Activated naive CD4-positive, alpha-beta T cell treated with anti-CD3 and anti-CD28 coated beads for 36 hours (primary cell): ENCODE data around the gene SERPINA9. TPM values are rescaled to one million over a fixed set of nuclear protein-coding genes. Genes with fewer than 3 reads are reported as not detected.

Experiments used
- CTCF ChIA-PET: fragments of 350-600 bp; sonication (Branson Sonifier 250); formaldehyde crosslinking; loops from one replicate; lab custom pipeline; 2021; ENCODE audit warnings: antibody characterized with exemption; lab: Charles Lee
- DNase-seq: peaks from one replicate; pipeline ENCODE4 v3.0.0-alpha.2; 2020
- H3K27ac Mint-ChIP-seq: one replicate; pipeline ENCODE4 v1.8.0; 2021; ENCODE audit warnings: mild to moderate bottlenecking, mixed read lengths
- H3K27me3 Mint-ChIP-seq: one replicate; pipeline ENCODE4 v1.8.0; 2021; ENCODE audit warnings: low read depth, mixed read lengths
- H3K36me3 Mint-ChIP-seq: one replicate; pipeline ENCODE4 v1.8.0; 2021; ENCODE audit warnings: low read depth, mixed read lengths
- H3K4me1 Mint-ChIP-seq: one replicate; pipeline ENCODE4 v1.8.0; 2021; ENCODE audit warnings: low read depth, mixed read lengths
- H3K4me3 Mint-ChIP-seq: one replicate; pipeline ENCODE4 v1.8.0; 2021; ENCODE audit warnings: mild to moderate bottlenecking, moderate library complexity, mixed read lengths
- H3K9me3 Mint-ChIP-seq: one replicate; pipeline ENCODE4 v1.8.0; 2021; ENCODE audit warnings: mixed read lengths
- intact Hi-C: fragments of 100-400 bp; cut with micrococcal nuclease; formaldehyde crosslinking; loops from one replicate; pipeline ENCODE4 v1.15.1; 2023
- total RNA-seq, 2 experiments: library from RNA; stranded (reverse); gene quantifications; one replicate each; pipeline ENCODE4 v1.2.3, GENCODE V29; 2021

The SERPINA9 gene
- total RNA-seq, 2 experiments from 2014 or later = not detected

GRCh38 chr14:94467728-94468520 is 8.1 kb downstream of the SERPINA9 start:
- H3K27me3 Mint-ChIP-seq = peaks cover 7% of the 10 kb centered on the region
- no peak overlapping the region for H3K4me3 Mint-ChIP-seq
- no peaks in the 10 kb centered on the region for H3K4me1 Mint-ChIP-seq
- H3K27ac Mint-ChIP-seq = no peak overlapping the region
- H3K36me3 Mint-ChIP-seq = no peaks in the 10 kb centered on the region
- peaks cover 13% of the 10 kb centered on the region for H3K9me3 Mint-ChIP-seq
- no peak for DNase-seq
- intact Hi-C loops = no loop called here
- CTCF ChIA-PET = no interaction called here

- H3K36me3 Mint-ChIP-seq = no peaks in the 10 kb centered on the region
- no peak overlapping the region for H3K27ac Mint-ChIP-seq
- H3K4me3 Mint-ChIP-seq = no peak overlapping the region
- CTCF ChIA-PET = interaction anchor here (1.0 kb wide), 1 partner anchor 14 kb away, joined by 3 read pairs; no protein-coding TSS in a partner anchor
- intact Hi-C loops = no loop called here
- no peak for DNase-seq
- H3K27me3 Mint-ChIP-seq = peaks cover 4% of the 10 kb centered on the region
- H3K9me3 Mint-ChIP-seq = peaks cover 13% of the 10 kb centered on the region
- no peaks in the 10 kb centered on the region for H3K4me1 Mint-ChIP-seq
Observed at GRCh38 chr14:94466706-94467370, 9.2 kb downstream of the SERPINA9 start.

GRCh38 chr14:94465042-94465441 is 11.0 kb downstream of the SERPINA9 start:
- peaks cover 5% of the 10 kb centered on the region for H3K27me3 Mint-ChIP-seq
- H3K4me3 Mint-ChIP-seq = no peak overlapping the region
- H3K27ac Mint-ChIP-seq = no peak overlapping the region
- H3K9me3 Mint-ChIP-seq = peaks cover 13% of the 10 kb centered on the region
- DNase-seq = no peak
- intact Hi-C loops = no loop called here
- H3K4me1 Mint-ChIP-seq = no peaks in the 10 kb centered on the region
- no peaks in the 10 kb centered on the region for H3K36me3 Mint-ChIP-seq
- CTCF ChIA-PET = interaction anchor here (1.0 kb wide), 1 partner anchor 21 kb away, joined by 3 read pairs; no protein-coding TSS in a partner anchor

GRCh38 chr14:94464290-94464689 is 11.7 kb downstream of the SERPINA9 start:
- no peak overlapping the region for H3K4me3 Mint-ChIP-seq
- CTCF ChIA-PET = no interaction called here
- H3K9me3 Mint-ChIP-seq = peaks cover 13% of the 10 kb centered on the region
- no peak for DNase-seq
- H3K27me3 Mint-ChIP-seq = peaks cover 5% of the 10 kb centered on the region
- no peak overlapping the region for H3K27ac Mint-ChIP-seq
- H3K36me3 Mint-ChIP-seq = no peaks in the 10 kb centered on the region
- H3K4me1 Mint-ChIP-seq = no peaks in the 10 kb centered on the region
- intact Hi-C loops = no loop called here

- H3K27me3 Mint-ChIP-seq = peaks cover 5% of the 10 kb centered on the region
- H3K9me3 Mint-ChIP-seq = peaks cover 13% of the 10 kb centered on the region
- intact Hi-C loops = no loop called here
- no peaks in the 10 kb centered on the region for H3K4me1 Mint-ChIP-seq
- CTCF ChIA-PET = no interaction called here
- H3K36me3 Mint-ChIP-seq = no peaks in the 10 kb centered on the region
- no peak overlapping the region for H3K4me3 Mint-ChIP-seq
- DNase-seq = no peak
- H3K27ac Mint-ChIP-seq = no peak overlapping the region
Observed at GRCh38 chr14:94462763-94463572, 13.0 kb downstream of the SERPINA9 start.

GRCh38 chr14:94462219-94462551 is 13.8 kb downstream of the SERPINA9 start:
- H3K27me3 Mint-ChIP-seq = peaks cover 5% of the 10 kb centered on the region
- no peak overlapping the region for H3K27ac Mint-ChIP-seq
- H3K4me3 Mint-ChIP-seq = no peak overlapping the region
- peaks cover 13% of the 10 kb centered on the region for H3K9me3 Mint-ChIP-seq
- intact Hi-C loops = no loop called here
- DNase-seq = no peak
- no peaks in the 10 kb centered on the region for H3K4me1 Mint-ChIP-seq
- H3K36me3 Mint-ChIP-seq = no peaks in the 10 kb centered on the region
- CTCF ChIA-PET = no interaction called here

- Mint-ChIP-seq H3K9me3 (peaks cover 13% of the 10 kb centered on the region), H3K27me3 (peaks cover 5% of the 10 kb centered on the region), H3K36me3 (no peaks in the 10 kb centered on the region), H3K4me3 (no peak overlapping the region), H3K27ac (no peak overlapping the region), H3K4me1 (no peaks in the 10 kb centered on the region)
- CTCF ChIA-PET = no interaction called here
- intact Hi-C loops = no loop called here
- no peak for DNase-seq
Observed at GRCh38 chr14:94461526-94462218, 14.3 kb downstream of the SERPINA9 start.

- no peaks in the 10 kb centered on the region for H3K4me1 Mint-ChIP-seq
- H3K4me3 Mint-ChIP-seq = no peak overlapping the region
- H3K9me3 Mint-ChIP-seq = peaks cover 7% of the 10 kb centered on the region
- no peaks in the 10 kb centered on the region for H3K36me3 Mint-ChIP-seq
- CTCF ChIA-PET = no interaction called here
- intact Hi-C loops = no loop called here
- H3K27me3 Mint-ChIP-seq = peaks cover 7% of the 10 kb centered on the region
- no peak for DNase-seq
- H3K27ac Mint-ChIP-seq = no peak overlapping the region
Observed at GRCh38 chr14:94460631-94461416, 15.2 kb downstream of the SERPINA9 start.

GRCh38 chr14:94458558-94459205 is 17.3 kb downstream of the SERPINA9 start:
- CTCF ChIA-PET = interaction anchor here (2.3 kb wide), 1 partner anchor 28 kb away, joined by 7 read pairs; no protein-coding TSS in a partner anchor
- Mint-ChIP-seq H3K4me3 (no peak overlapping the region), H3K27ac (no peak overlapping the region), H3K4me1 (no peaks in the 10 kb centered on the region), H3K27me3 (peaks cover 17% of the 10 kb centered on the region), H3K9me3 (no peaks in the 10 kb centered on the region), H3K36me3 (no peaks in the 10 kb centered on the region)
- no peak for DNase-seq
- intact Hi-C loops = no loop called here

- CTCF ChIA-PET = interaction anchor here (2.3 kb wide), 1 partner anchor 28 kb away, joined by 7 read pairs; no protein-coding TSS in a partner anchor
- intact Hi-C loops = no loop called here
Observed at GRCh38 chr14:94458096-94458495, 17.9 kb downstream of the SERPINA9 start.

GRCh38 chr14:94455928-94456327 is 20.1 kb downstream of the SERPINA9 start:
- Mint-ChIP-seq H3K4me3 (no peak overlapping the region), H3K36me3 (no peaks in the 10 kb centered on the region), H3K27ac (no peak overlapping the region), H3K9me3 (no peaks in the 10 kb centered on the region), H3K27me3 (peaks cover 24% of the 10 kb centered on the region), H3K4me1 (no peaks in the 10 kb centered on the region)
- no peak for DNase-seq
- intact Hi-C loops = no loop called here
- CTCF ChIA-PET = no interaction called here

More at GRCh38 chr14:94458096-94458495, 17.9 kb downstream of the SERPINA9 start:
- Mint-ChIP-seq H3K27ac (no peak overlapping the region), H3K4me3 (no peak overlapping the region), H3K9me3 (no peaks in the 10 kb centered on the region), H3K4me1 (no peaks in the 10 kb centered on the region), H3K27me3 (peaks cover 22% of the 10 kb centered on the region), H3K36me3 (no peaks in the 10 kb centered on the region)
- no peak for DNase-seq
